GM23338 (cell line): ENCODE data around the gene EFNB2. TPM values are rescaled to one million over a fixed set of nuclear protein-coding genes. Genes with fewer than 3 reads are reported as not detected.

ENCODE experiments used
- ATAC-seq: fragments of 200-7000 bp; cut with Tn5 transposase; 3 replicates; pipeline ENCODE4 v1.9.1; 2020
- DNase-seq: peaks from one replicate; pipeline ENCODE4 v3.0.0-alpha.2; 2015; ENCODE audit warnings: low spot score
- H2AFZ ChIP-seq: fragments of 200-600 bp; sonication (generic); 2 replicates; pipeline ENCODE4 v1.8.0; 2016; ENCODE audit warnings: antibody characterized with exemption, mild to moderate bottlenecking, moderate library complexity
- H3F3A ChIP-seq: fragments of 200-600 bp; sonication (generic); replicated peaks from 2 replicates; pipeline ENCODE4 v1.8.0; 2017; ENCODE audit warnings: antibody characterized with exemption, mixed run types, low read depth
- H3K27ac ChIP-seq: fragments of 200-600 bp; sonication (generic); 2 replicates; pipeline ENCODE4 v1.6.1; 2016; ENCODE audit warnings: low read depth
- H3K27me3 ChIP-seq: fragments of 200-600 bp; sonication (generic); 2 replicates; pipeline ENCODE4 v1.8.0; 2016; ENCODE audit warnings: mild to moderate bottlenecking, mixed run types, moderate library complexity; ENCODE audit not compliant: insufficient read depth
- H3K36me3 ChIP-seq: fragments of 200-600 bp; sonication (generic); 2 replicates; pipeline ENCODE4 v1.8.0; 2016; ENCODE audit warnings: mild to moderate bottlenecking; ENCODE audit not compliant: insufficient read depth
- H3K4me1 ChIP-seq: fragments of 200-600 bp; sonication (generic); 2 replicates; pipeline ENCODE4 v1.8.0; 2016; ENCODE audit warnings: mild to moderate bottlenecking, moderate library complexity; ENCODE audit not compliant: insufficient read depth
- H3K4me2 ChIP-seq: fragments of 200-600 bp; sonication (generic); 2 replicates; pipeline ENCODE4 v1.7.1; 2017; ENCODE audit warnings: mixed run types
- H3K4me3 ChIP-seq: fragments of 200-600 bp; sonication (generic); 2 replicates; pipeline ENCODE4 v1.6.1; 2016; ENCODE audit warnings: mixed run types
- H3K79me2 ChIP-seq: fragments of 200-600 bp; sonication (generic); replicated peaks from 2 replicates; pipeline ENCODE4 v1.8.0; 2017; ENCODE audit warnings: mild to moderate bottlenecking; ENCODE audit not compliant: insufficient read depth
- H3K9me2 ChIP-seq: fragments of 200-600 bp; sonication (generic); 2 replicates; pipeline ENCODE4 v1.8.0; 2017; ENCODE audit not compliant: insufficient read depth
- H4K20me1 ChIP-seq: fragments of 200-600 bp; sonication (generic); replicated peaks from 2 replicates; pipeline ENCODE4 v1.8.0; 2017; ENCODE audit warnings: mild to moderate bottlenecking; ENCODE audit not compliant: insufficient read depth
- H3K27ac Mint-ChIP-seq: 2 replicates; pipeline ENCODE4 v1.8.0; 2020; ENCODE audit warnings: inconsistent platforms, mild to moderate bottlenecking, moderate library complexity, mixed read lengths
- H3K27me3 Mint-ChIP-seq: 3 replicates; pipeline ENCODE4 v1.8.0; 2022; ENCODE audit warnings: low read depth, mild to moderate bottlenecking, moderate library complexity, mixed read lengths, inconsistent platforms; ENCODE audit not compliant: insufficient read depth, poor library complexity
- H3K36me3 Mint-ChIP-seq: 3 replicates; pipeline ENCODE4 v1.8.0; 2021; ENCODE audit warnings: low read depth, mild to moderate bottlenecking, inconsistent platforms, moderate library complexity, mixed read lengths
- H3K4me1 Mint-ChIP-seq: 3 replicates; pipeline ENCODE4 v1.8.0; 2020; ENCODE audit warnings: mild to moderate bottlenecking, inconsistent platforms, mixed read lengths
- H3K4me3 Mint-ChIP-seq: 3 replicates; pipeline ENCODE4 v1.8.0; 2021; ENCODE audit warnings: moderate library complexity, mild to moderate bottlenecking, inconsistent platforms, mixed read lengths
- H3K9me3 Mint-ChIP-seq: 3 replicates; pipeline ENCODE4 v1.8.0; 2020; ENCODE audit warnings: moderate library complexity, mild to moderate bottlenecking, inconsistent platforms, mixed read lengths
- POLR2AphosphoS5 ChIP-seq: IDR thresholded peaks from 2 replicates; pipeline ENCODE4 v1.6.1; 2016; ENCODE audit warnings: antibody characterized with exemption, low read depth
- ZNF331 ChIP-seq: fragments of 250-450 bp; sonication (Bioruptor Pico); IDR thresholded peaks from 2 replicates; pipeline ENCODE4 v1.5.0; 2020; ENCODE audit warnings: low read depth, mild to moderate bottlenecking, moderate library complexity
- polyA plus RNA-seq: library from polyadenylated mRNA; unstranded; fragments of >200 nt; fragmentation: Nextera tagmentation; extraction: Ambion mirVana; gene quantifications from 2 replicates; pipeline ENCODE4 v1.2.1, GENCODE V29; 2016
- total RNA-seq: library from RNA; depleted of rRNA; stranded (reverse); fragments of >200 nt; shearing (Covaris generic); gene quantifications from 2 replicates; pipeline ENCODE4 v1.2.3, GENCODE V29; 2014
- TF ChIP-seq, protein P1 (sequence below): fragments of 250-450 bp; sonication (Bioruptor Pico); IDR thresholded peaks from 2 replicates; pipeline ENCODE4 v1.5.0; 2020; ENCODE audit warnings: mild to moderate bottlenecking, moderate library complexity

EFNB2 gene
- total and polyA plus RNA-seq, 2 experiments from 2014 or later: 5.7 to 10.9 TPM

GRCh38 chr13:106533943-106534638 lies 1.4 kb downstream of the EFNB2 start:
- Histone ChIP-seq H3F3A (no peaks in the 10 kb centered on the region), H3K36me3 (no peaks in the 10 kb centered on the region), H3K4me3 (peak overlapping the region; percentile 58), H3K9me2 (no peaks in the 10 kb centered on the region), H3K27me3 (peaks cover 29% of the 10 kb centered on the region), H2AFZ (no peak overlapping the region; the same call in 1 of the 2 replicates), H3K27ac (no peak overlapping the region), H3K4me2 (peak overlapping the region; percentile 78), H3K79me2 (peaks cover 40% of the 10 kb centered on the region), H3K4me1 (peaks cover 52% of the 10 kb centered on the region), H4K20me1 (0 out of 2 replicates have a peak, but pooled peaks cover 10% of the 10 kb centered on the region)
- H3K27me3 Mint-ChIP-seq: peaks cover 21% of the 10 kb centered on the region
- H3K4me1 Mint-ChIP-seq: peaks cover 49% of the 10 kb centered on the region
- peak; percentile 56 for DNase-seq
- H3K27ac Mint-ChIP-seq: no peak overlapping the region
- H3K4me3 Mint-ChIP-seq: peak overlapping the region; percentile 85
- TF ChIP-seq ZNF331 (CRISPR knock-in tag) (no peak), POLR2AphosphoS5 (0 out of 2 replicates have a peak, but pooled peaks have one; percentile 13)
- TF ChIP-seq, protein P1, sequence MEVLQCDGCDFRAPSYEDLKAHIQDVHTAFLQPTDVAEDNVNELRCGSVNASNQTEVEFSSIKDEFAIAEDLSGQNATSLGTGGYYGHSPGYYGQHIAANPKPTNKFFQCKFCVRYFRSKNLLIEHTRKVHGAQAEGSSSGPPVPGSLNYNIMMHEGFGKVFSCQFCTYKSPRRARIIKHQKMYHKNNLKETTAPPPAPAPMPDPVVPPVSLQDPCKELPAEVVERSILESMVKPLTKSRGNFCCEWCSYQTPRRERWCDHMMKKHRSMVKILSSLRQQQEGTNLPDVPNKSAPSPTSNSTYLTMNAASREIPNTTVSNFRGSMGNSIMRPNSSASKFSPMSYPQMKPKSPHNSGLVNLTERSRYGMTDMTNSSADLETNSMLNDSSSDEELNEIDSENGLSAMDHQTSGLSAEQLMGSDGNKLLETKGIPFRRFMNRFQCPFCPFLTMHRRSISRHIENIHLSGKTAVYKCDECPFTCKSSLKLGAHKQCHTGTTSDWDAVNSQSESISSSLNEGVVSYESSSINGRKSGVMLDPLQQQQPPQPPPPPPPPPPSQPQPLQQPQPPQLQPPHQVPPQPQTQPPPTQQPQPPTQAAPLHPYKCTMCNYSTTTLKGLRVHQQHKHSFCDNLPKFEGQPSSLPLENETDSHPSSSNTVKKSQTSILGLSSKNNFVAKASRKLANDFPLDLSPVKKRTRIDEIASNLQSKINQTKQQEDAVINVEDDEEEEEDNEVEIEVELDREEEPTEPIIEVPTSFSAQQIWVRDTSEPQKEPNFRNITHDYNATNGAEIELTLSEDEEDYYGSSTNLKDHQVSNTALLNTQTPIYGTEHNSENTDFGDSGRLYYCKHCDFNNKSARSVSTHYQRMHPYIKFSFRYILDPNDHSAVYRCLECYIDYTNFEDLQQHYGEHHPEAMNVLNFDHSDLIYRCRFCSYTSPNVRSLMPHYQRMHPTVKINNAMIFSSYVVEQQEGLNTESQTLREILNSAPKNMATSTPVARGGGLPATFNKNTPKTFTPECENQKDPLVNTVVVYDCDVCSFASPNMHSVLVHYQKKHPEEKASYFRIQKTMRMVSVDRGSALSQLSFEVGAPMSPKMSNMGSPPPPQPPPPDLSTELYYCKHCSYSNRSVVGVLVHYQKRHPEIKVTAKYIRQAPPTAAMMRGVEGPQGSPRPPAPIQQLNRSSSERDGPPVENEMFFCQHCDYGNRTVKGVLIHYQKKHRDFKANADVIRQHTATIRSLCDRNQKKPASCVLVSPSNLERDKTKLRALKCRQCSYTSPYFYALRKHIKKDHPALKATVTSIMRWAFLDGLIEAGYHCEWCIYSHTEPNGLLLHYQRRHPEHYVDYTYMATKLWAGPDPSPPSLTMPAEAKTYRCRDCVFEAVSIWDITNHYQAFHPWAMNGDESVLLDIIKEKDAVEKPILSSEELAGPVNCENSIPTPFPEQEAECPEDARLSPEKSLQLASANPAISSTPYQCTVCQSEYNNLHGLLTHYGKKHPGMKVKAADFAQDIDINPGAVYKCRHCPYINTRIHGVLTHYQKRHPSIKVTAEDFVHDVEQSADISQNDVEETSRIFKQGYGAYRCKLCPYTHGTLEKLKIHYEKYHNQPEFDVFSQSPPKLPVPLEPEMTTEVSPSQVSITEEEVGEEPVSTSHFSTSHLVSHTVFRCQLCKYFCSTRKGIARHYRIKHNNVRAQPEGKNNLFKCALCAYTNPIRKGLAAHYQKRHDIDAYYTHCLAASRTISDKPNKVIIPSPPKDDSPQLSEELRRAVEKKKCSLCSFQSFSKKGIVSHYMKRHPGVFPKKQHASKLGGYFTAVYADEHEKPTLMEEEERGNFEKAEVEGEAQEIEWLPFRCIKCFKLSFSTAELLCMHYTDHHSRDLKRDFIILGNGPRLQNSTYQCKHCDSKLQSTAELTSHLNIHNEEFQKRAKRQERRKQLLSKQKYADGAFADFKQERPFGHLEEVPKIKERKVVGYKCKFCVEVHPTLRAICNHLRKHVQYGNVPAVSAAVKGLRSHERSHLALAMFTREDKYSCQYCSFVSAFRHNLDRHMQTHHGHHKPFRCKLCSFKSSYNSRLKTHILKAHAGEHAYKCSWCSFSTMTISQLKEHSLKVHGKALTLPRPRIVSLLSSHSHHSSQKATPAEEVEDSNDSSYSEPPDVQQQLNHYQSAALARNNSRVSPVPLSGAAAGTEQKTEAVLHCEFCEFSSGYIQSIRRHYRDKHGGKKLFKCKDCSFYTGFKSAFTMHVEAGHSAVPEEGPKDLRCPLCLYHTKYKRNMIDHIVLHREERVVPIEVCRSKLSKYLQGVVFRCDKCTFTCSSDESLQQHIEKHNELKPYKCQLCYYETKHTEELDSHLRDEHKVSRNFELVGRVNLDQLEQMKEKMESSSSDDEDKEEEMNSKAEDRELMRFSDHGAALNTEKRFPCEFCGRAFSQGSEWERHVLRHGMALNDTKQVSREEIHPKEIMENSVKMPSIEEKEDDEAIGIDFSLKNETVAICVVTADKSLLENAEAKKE (CRISPR knock-in tag): no peak
- no peaks in the 10 kb centered on the region; the same call in 2 of the 3 replicates for H3K9me3 Mint-ChIP-seq
- ATAC-seq: peak; percentile 3
- no peaks in the 10 kb centered on the region; the same call in 2 of the 3 replicates for H3K36me3 Mint-ChIP-seq
